Thymus (tissue), 11 donors: ENCODE data around the gene TFCP2. TPM values are rescaled to one million over a fixed set of nuclear protein-coding genes. Genes with fewer than 3 reads are reported as not detected.
A peak's percentile ranks its signal among the peaks of the same experiment; 100 is the strongest.

Source experiments
- DNase-seq, 9 donors: peaks; one replicate each; pipeline ENCODE4 v3.0.0-alpha.2; 2013; ENCODE audit warnings: low spot score in 9 of 9, low read depth in 6 of 9, missing footprints in 1 of 9
- H3K27ac ChIP-seq, 2 donors: one replicate each; pipeline ENCODE4 v1.5.1; 2013; ENCODE audit warnings: control low read depth in 1 of 2, low read depth in 1 of 2, low read length in 1 of 2, mild to moderate bottlenecking in 1 of 2, moderate library complexity in 1 of 2
- H3K27me3 ChIP-seq, 2 donors: one replicate each; pipeline ENCODE4 v1.5.1; 2013; ENCODE audit warnings: low read length in 1 of 2; ENCODE audit not compliant: control insufficient read depth in 2 of 2, insufficient read depth in 1 of 2
- H3K36me3 ChIP-seq, 2 donors: one replicate each; pipeline ENCODE4 v1.5.1; 2013; ENCODE audit warnings: low read length in 1 of 2, mild to moderate bottlenecking in 1 of 2, moderate library complexity in 1 of 2; ENCODE audit not compliant: control insufficient read depth in 2 of 2, insufficient read depth in 2 of 2
- H3K4me1 ChIP-seq, 2 donors: one replicate each; pipeline ENCODE4 v1.5.1; 2013; ENCODE audit warnings: low read length in 2 of 2; ENCODE audit not compliant: control insufficient read depth in 2 of 2, insufficient read depth in 2 of 2
- H3K4me3 ChIP-seq, 2 donors: one replicate each; pipeline ENCODE4 v1.5.1; 2013; ENCODE audit warnings: low read length in 2 of 2, control low read depth in 1 of 2, mild to moderate bottlenecking in 1 of 2
- H3K9me3 ChIP-seq, 2 donors: one replicate each; pipeline ENCODE4 v1.5.1; 2013; ENCODE audit warnings: low read length in 1 of 2, mild to moderate bottlenecking in 1 of 2; ENCODE audit not compliant: control insufficient read depth in 2 of 2, insufficient read depth in 1 of 2
- WGBS: extraction: QIAGEN DNeasy Blood & Tissue Kit; methylation state at CpG from one replicate; pipeline ENCODE4 v1.1.7; 2013; 5-methylcytosine and 5-hydroxymethylcytosine counted together
- polyA plus RNA-seq: library from polyadenylated mRNA; stranded (reverse); fragments of 200-250 nt; gene quantifications from one replicate; pipeline ENCODE4 v1.2.3, GENCODE V29; 2013
- total RNA-seq: library from RNA; stranded (reverse); fragments of 120-200 nt; gene quantifications from one replicate; pipeline ENCODE4 v1.2.4, GENCODE V29; 2013
- donor health status: healthy.

TFCP2 gene
- total and polyA plus RNA-seq, 2 donors = 11.7 to 25.3 TPM

DNA sequence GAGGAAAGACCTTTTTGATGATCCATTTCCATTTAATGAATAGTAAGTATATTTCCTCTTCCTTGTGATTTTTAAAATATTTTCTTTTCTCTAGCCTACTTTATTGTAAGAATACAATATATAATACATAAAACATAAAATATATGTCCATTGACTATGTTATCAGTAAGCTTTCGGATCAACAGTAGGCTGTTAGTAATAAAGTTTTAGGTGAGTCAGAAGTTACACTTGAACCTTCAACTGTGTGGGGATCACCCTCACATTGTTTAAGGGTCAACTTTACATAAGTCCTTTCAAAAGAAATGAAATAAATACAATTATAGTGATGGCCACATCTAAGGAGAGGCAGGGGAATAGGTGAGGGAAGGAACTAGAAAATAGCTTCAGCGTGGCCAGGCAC is 5.0 kb upstream of the TFCP2 start:
- H3K27me3 ChIP-seq = no peaks in the 10 kb centered on the region
- WGBS = over 99% methylated on average over 2 of the region's 2 CpGs

DNA sequence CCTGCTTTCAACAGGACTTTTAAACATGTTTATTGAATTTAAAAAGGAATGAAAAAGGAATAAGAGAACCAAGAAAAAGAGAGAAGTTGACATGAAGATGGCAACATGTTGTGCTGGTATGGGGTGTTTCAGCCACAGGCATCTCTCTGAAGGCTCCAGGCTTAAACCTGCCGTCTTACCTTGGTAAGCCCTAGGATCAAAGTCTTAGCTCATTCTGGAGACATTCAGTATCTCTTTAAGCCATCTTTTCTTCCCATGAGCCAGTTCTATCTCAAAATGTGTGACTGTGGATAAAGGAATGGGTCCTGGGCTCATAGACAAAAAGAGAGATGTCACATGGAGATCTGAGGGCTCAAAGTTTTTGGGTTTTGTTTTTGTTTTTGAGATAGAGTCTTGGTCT is 1.6 kb upstream of the TFCP2 start:
- Histone ChIP-seq H3K27me3 (no peaks in the 10 kb centered on the region), H3K4me3 (no peak overlapping the region), H3K27ac (no peak overlapping the region), H3K4me1 (peaks cover 0 to 7% of the 10 kb centered on the region in 2 donors), H3K36me3 (no peaks in the 10 kb centered on the region), H3K9me3 (no peaks in the 10 kb centered on the region)
- no peak for DNase-seq
- 95% methylated on average over 1 of the region's 1 CpG for WGBS

More for the DNA sequence above, 5.0 kb upstream of the TFCP2 start:
- Histone ChIP-seq H3K9me3 (no peaks in the 10 kb centered on the region), H3K27ac (no peak overlapping the region), H3K4me1 (no peaks in the 10 kb centered on the region), H3K36me3 (no peaks in the 10 kb centered on the region), H3K4me3 (no peak overlapping the region)
- no peak for DNase-seq

DNA sequence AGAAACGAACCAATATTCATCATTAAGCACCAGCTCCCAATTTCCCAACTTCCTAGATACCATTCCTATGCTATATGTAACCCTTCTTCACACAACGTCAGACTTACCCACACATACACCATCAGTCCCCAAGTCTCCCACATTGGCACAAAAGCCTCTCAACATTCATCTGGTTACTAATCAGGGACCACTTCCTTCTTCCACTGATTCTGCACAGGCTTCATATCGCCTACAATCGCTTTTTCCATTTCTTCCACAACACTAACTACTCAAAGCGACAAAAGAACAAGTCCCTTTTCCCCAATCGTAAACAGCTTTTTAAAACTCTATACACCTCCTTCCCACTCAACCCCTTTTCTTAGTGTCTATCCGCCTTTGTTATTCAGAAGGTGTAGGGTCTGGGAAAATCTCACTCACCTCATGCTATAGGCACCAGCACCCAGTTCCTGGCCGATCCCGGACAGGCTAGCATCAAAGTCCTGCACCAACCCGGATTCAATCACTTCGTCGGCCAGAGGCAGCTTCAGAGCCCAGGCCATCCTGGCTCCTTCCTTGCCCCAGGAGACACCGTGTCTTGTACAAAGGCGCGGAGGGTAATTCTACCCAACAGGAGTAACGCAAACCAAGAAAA is 936 bp downstream of the TFCP2 start:
- DNase-seq = peak in 1 of 9 donors; percentile 36
- Histone ChIP-seq H3K4me3 (peak overlapping the region; percentile 79 to 95), H3K27me3 (no peaks in the 10 kb centered on the region), H3K4me1 (peaks cover 0 to 7% of the 10 kb centered on the region in 2 donors), H3K9me3 (no peaks in the 10 kb centered on the region), H3K27ac (peak overlapping the region in 1 of 2 donors; percentile 84), H3K36me3 (peaks cover 0 to 5% of the 10 kb centered on the region in 2 donors)
- WGBS = 7% methylated on average over 16 of the region's 16 CpGs

- no peak overlapping the region for H3K27ac ChIP-seq
- peaks cover 3% of the 10 kb centered on the region in 2 donors for H3K36me3 ChIP-seq
- H3K9me3 ChIP-seq = no peaks in the 10 kb centered on the region
- WGBS = 97% methylated on average over 3 of the region's 3 CpGs
- H3K4me1 ChIP-seq = peaks cover 7 to 8% of the 10 kb centered on the region in 2 donors
- no peak overlapping the region for H3K4me3 ChIP-seq
- no peak for DNase-seq
- H3K27me3 ChIP-seq = no peaks in the 10 kb centered on the region
Observed at GRCh38 chr12:51163795-51164194, 9.1 kb downstream of the TFCP2 start.

- H3K4me1 ChIP-seq = peaks cover 7 to 8% of the 10 kb centered on the region in 2 donors
- no peaks in the 10 kb centered on the region for H3K9me3 ChIP-seq
- no peak for DNase-seq
- peaks cover 0 to 3% of the 10 kb centered on the region in 2 donors for H3K36me3 ChIP-seq
- H3K4me3 ChIP-seq = no peak overlapping the region
- no peak overlapping the region for H3K27ac ChIP-seq
- WGBS = over 99% methylated on average over 6 of the region's 6 CpGs
- H3K27me3 ChIP-seq = no peaks in the 10 kb centered on the region
Observed at GRCh38 chr12:51162217-51162616, 10.7 kb downstream of the TFCP2 start.

DNA sequence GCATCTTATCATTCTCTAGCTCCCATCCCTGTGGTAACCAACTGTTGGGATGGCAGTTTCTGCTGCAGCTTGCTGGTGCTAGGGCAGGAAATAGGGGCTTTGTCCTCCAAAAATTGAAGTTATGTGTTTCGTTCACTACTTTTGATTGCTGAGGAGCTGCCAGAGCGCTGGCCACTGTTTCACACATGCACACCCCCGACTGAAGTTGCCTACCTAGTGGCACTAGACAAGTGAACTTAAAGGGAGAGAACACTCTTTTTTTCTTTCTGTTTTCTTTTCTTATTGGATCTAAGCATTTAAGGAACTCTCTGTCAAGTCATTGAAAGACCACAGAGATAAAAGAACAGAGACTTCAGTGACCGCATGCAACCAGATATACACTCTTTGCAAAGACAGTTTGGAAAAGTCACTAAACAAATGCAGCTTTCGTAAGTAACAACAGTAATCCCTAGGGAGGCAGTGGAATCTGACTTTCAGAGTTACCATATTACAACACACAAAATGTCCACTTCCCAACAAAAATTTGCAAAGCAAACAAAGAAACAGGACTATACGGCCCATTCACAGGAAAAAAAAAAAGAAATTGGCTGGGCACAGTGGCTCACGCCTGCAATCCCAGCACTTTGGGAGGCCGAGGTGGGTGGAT is 12.0 kb downstream of the TFCP2 start:
- Histone ChIP-seq H3K27ac (peak overlapping the region in 1 of 2 donors; percentile 7), H3K27me3 (no peaks in the 10 kb centered on the region), H3K4me3 (no peak overlapping the region), H3K36me3 (peaks cover 0 to 3% of the 10 kb centered on the region in 2 donors), H3K9me3 (no peaks in the 10 kb centered on the region), H3K4me1 (peaks cover 7 to 8% of the 10 kb centered on the region in 2 donors)
- peak in 1 of 9 donors; percentile 15 for DNase-seq
- WGBS = 42% methylated on average over 8 of the region's 8 CpGs

DNA sequence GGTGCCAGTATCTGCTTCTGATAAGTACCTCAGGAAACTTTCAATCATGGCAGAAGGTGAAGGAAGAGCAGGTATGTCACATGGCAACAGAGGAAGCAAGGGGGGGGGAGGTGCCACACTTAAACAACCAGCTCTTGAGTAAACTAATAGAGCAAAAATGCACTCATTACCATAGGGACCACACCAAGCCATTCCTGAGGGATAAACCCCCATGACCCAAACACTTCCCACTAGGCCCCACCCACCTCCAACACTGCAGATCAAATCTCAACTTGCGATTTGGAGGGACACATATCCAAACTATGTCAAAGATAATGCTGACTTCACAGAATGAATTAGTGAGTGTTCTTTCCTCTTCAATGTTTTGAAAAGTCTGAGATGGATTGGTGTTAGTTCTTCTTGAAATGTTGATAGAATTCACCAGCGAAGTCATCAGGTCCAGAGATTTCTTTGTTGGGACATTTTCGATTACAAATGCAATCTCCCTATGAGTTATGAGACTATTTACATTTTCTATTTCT is 16.6 kb downstream of the TFCP2 start:
- Histone ChIP-seq H3K4me3 (no peak overlapping the region), H3K27me3 (no peaks in the 10 kb centered on the region), H3K27ac (no peak overlapping the region), H3K36me3 (no peaks in the 10 kb centered on the region), H3K4me1 (peaks cover 7 to 8% of the 10 kb centered on the region in 2 donors), H3K9me3 (no peaks in the 10 kb centered on the region)
- 97% methylated on average over 3 of the region's 3 CpGs for WGBS
- DNase-seq = no peak

DNA sequence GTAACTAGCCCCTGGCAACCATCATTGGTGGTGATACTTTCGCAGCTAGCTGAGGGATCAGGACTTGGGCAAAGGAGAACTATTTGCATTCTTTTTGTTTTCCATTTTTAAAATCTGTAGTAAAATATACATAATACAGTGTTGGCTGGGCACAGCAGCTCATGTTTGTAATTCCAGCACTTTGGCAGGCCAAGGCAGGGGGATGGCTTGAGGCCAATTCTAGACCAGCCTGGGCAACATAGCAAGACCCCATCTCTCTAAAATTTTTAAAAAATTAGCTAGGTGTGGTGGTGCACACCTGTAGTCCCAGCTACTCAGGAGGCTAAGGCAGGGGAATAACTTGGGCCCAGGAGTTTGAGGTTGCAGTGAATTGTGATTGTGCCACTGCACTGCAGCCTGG is 20.0 kb downstream of the TFCP2 start:
- no peaks in the 10 kb centered on the region for H3K27me3 ChIP-seq
- 99% methylated on average over 1 of the region's 1 CpG for WGBS
- no peaks in the 10 kb centered on the region for H3K4me1 ChIP-seq
- no peaks in the 10 kb centered on the region for H3K36me3 ChIP-seq
- no peak overlapping the region for H3K27ac ChIP-seq
- no peaks in the 10 kb centered on the region for H3K9me3 ChIP-seq
- no peak for DNase-seq
- H3K4me3 ChIP-seq = no peak overlapping the region

DNA sequence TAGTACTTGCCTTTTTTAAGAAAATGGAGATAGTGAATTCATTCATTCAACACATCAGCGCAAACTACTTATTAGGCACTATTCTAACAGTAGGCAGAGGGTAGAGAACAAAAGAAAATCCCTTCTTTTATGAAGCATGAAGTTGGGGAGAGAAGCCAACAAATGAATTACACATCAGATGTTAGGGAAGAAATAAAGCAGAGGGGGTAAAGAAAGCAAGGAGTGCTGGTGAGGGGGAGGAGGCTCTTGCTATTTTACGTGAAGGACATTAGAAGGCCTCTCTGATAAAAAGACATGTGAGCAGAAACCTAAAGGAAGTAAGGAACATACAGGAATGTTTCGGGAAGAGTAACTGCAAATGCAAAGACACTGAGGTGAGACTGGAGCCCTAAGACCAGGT is 22.2 kb downstream of the TFCP2 start:
- peaks cover 0 to 4% of the 10 kb centered on the region in 2 donors for H3K4me1 ChIP-seq
- WGBS = 66% methylated on average over 3 of the region's 3 CpGs
- no peak overlapping the region for H3K27ac ChIP-seq
- H3K9me3 ChIP-seq = no peaks in the 10 kb centered on the region
- DNase-seq = no peak
- H3K27me3 ChIP-seq = no peaks in the 10 kb centered on the region
- H3K4me3 ChIP-seq = no peak overlapping the region
- no peaks in the 10 kb centered on the region for H3K36me3 ChIP-seq
